GM06990 (cell line): ENCODE data around the gene TEX22.

ENCODE experiments used
- DNase-seq: peaks from one replicate; pipeline ENCODE4 v3.0.0-alpha.2; 2011; ENCODE audit not compliant: insufficient read length; ENCODE audit errors: extremely low read depth
- H3K27me3 ChIP-seq: replicated peaks from 2 replicates; pipeline ENCODE4 v1.6.0; 2011; ENCODE audit warnings: low read length; ENCODE audit not compliant: control insufficient read depth, insufficient read depth
- H3K36me3 ChIP-seq: 2 replicates; pipeline ENCODE4 v1.5.1; 2011; ENCODE audit warnings: low read length; ENCODE audit not compliant: control insufficient read depth, insufficient read depth
- H3K4me3 ChIP-seq: replicated peaks from 2 replicates; pipeline ENCODE4 v1.5.1; 2011; ENCODE audit warnings: low read depth, mild to moderate bottlenecking, control low read depth, low read length
- CTCF ChIP-seq: IDR thresholded peaks from 2 replicates; pipeline ENCODE4 v1.5.1; 2011; ENCODE audit warnings: low read length, control low read depth, mild to moderate bottlenecking, inconsistent platforms; ENCODE audit not compliant: insufficient read depth, poor library complexity, severe bottlenecking

TEX22 gene

GRCh38 chr14:105417690-105418121, 19.4 kb downstream of the TEX22 start:
- no peak for TF ChIP-seq CTCF
- Histone ChIP-seq H3K4me3 (no peak overlapping the region), H3K36me3 (no peaks in the 10 kb centered on the region), H3K27me3 (no peaks in the 10 kb centered on the region)
- no peak for DNase-seq

DNA sequence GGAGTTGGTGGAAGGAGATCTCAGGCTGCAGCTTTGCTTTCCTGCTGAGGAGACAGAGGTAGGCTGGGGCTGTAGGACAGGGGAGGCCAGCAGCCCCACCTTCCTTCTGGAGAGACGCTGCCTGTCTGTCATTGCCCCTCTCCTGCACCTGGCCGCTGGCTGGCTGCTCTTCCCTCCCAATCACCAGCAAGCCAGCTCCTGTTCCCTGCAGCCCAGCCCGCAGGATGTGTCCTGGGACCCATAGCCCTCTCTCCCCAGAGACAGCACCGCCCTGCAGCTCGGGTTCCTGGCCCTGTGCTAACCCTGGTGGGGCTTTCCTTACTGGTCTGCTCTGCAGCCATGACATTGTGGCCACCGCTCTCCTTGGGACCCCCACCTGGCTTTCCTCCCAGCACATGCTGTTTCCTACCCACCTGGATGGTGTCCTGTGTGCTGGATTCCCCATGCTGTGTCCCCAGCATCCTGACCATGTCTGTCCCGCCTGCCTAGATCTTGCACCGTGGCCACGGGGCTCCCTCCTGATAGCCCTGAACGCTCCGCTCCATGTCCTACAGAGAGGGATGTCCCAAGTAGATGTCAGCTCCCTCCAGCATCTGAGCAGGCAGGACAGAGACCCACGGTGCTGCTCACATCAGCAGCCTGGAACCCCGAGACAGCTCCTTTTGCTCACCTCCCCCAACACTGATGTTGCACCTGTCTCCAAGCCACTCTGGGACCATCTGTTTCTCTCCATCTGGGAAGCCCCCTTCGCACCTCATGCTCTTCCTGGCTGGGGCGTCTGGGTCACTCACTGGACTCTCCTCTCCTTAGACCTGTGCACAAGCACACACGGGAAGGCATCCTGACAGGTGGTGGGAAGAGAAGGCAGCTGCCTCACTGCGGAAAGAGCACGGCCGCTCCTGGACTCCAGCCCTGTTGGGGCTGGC, 20.2 kb downstream of the TEX22 start:
- TF ChIP-seq CTCF, result no peak
- peak overlapping the region; percentile 94 for H3K4me3 ChIP-seq
- no peak for DNase-seq
- no peaks in the 10 kb centered on the region for H3K27me3 ChIP-seq
- H3K36me3 ChIP-seq, result no peaks in the 10 kb centered on the region

DNA sequence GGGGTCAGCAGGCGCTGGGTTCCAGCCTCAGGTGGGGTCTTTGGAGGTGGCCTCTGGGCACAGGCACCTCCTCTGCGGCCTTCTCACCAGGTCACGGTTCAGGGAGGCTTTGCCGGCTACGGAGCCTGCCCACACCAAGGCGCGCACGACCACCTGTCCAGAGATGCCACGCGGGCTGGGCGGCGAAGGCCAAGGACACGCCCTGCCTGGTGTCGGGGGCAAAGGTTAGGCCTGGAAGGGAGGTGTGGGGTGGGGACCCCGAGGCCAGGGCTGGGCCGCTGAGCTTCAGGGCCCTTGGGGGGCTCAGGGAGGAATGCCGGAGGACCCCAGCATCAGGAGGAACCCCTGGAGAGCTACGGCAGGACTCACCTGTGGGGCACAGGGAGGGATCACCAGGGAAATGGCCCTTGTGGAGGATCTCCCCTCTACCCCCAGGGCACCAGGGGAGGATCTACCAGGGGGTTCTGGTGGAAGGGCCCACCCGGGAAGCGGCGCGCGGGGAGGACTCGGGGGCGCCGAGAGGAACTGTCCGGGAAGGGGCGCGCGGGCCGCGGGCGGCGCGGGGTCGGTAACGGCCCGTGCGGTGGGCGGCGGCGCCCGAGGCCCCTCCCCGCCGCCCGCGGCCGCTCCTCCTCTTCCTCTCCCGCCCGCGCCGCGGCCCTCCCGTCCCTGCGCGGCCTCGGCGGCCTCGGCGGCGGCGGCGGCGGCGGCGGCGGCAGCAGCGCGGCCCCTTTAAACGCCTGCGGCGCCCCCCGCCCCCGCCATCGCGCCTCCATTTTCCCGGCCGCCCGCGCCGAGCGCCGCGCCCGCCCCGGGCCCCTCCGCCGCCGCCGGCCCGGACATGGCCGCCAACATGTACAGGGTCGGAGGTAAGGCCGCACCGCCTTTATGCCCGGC, 21.1 kb downstream of the TEX22 start, which contains the start of gene MTA1:
MTA1 (plus strand) TSS at position 633 of the 897 bp plus-strand sequence; CDS start at position 842, 209 bp downstream.
- no peak for TF ChIP-seq CTCF
- Histone ChIP-seq H3K36me3 (no peaks in the 10 kb centered on the region), H3K27me3 (no peaks in the 10 kb centered on the region), H3K4me3 (peak within 1 kb of the TSS; percentile 94)
- DNase-seq, result peak; percentile 58

- DNase-seq, result no peak
- TF ChIP-seq CTCF, result no peak
- Histone ChIP-seq H3K4me3 (peak overlapping the region; percentile 94), H3K36me3 (peaks cover 6% of the 10 kb centered on the region), H3K27me3 (no peaks in the 10 kb centered on the region)
Measured at GRCh38 chr14:105420101-105420973, 22.0 kb downstream of the TEX22 start.
